BLaER1 treated with 17β-estradiol and CSF1 and Interleukin-3, amounts not matched to agents 10 nM and 100 nM (cell line): ENCODE measurements around the gene CASZ1.

Experiments used
- H3K27ac ChIP-seq, 11 experiments: shearing (Covaris generic); formaldehyde crosslinking; 2 replicates each; pipeline ENCODE4 v1.8.1; 2022
- H3K27me3 ChIP-seq, 11 experiments: shearing (Covaris generic); formaldehyde crosslinking; 2 replicates each; pipeline ENCODE4 v1.8.1; 2022
- H3K36me3 ChIP-seq, 11 experiments: shearing (Covaris generic); formaldehyde crosslinking; 2 replicates each; pipeline ENCODE4 v1.8.1; 2022
- H3K4me1 ChIP-seq, 10 experiments: shearing (Covaris generic); formaldehyde crosslinking; 2 replicates each; pipeline ENCODE4 v1.8.1; 2022
- H3K4me2 ChIP-seq, 11 experiments: shearing (Covaris generic); formaldehyde crosslinking; 2 replicates each; pipeline ENCODE4 v1.8.1; 2022
- H3K4me3 ChIP-seq, 10 experiments: shearing (Covaris generic); formaldehyde crosslinking; 2 replicates each; pipeline ENCODE4 v1.8.1; 2022
- H3K9ac ChIP-seq, 11 experiments: shearing (Covaris generic); formaldehyde crosslinking; 2 replicates each; pipeline ENCODE4 v1.8.1; 2022
- H3K9me3 ChIP-seq, 11 experiments: shearing (Covaris generic); formaldehyde crosslinking; replicated peaks in 1 of 11; 2 replicates each; pipeline ENCODE4 v1.8.1; 2022
- H4K20me1 ChIP-seq, 11 experiments: shearing (Covaris generic); formaldehyde crosslinking; 2 replicates each; pipeline ENCODE4 v1.8.1; 2022
- Cebpa-rat ChIP-seq, 11 experiments: shearing (Covaris generic); IDR thresholded peaks; 2 replicates each; pipeline ENCODE4 v1.8.1; 2022

Gene CASZ1

GRCh38 chr1:10765304-10765703 lies 31.1 kb downstream of the CASZ1 start:
- H3K27ac ChIP-seq = no peak overlapping the region
- H3K4me2 ChIP-seq = no peak overlapping the region
- H4K20me1 ChIP-seq = peaks cover 0 to 5% (median 0%) of the 10 kb centered on the region in 11 experiments; a peak in 3 of 22 replicates
- H3K36me3 ChIP-seq = no peaks in the 10 kb centered on the region
- H3K4me3 ChIP-seq = no peak overlapping the region
- no peaks in the 10 kb centered on the region for H3K27me3 ChIP-seq
- H3K9ac ChIP-seq = no peak overlapping the region
- H3K9me3 ChIP-seq = no peaks in the 10 kb centered on the region
- H3K4me1 ChIP-seq = peaks cover 0 to 5% (median 0%) of the 10 kb centered on the region in 10 experiments; a peak in 2 of 20 replicates
- TF ChIP-seq Cebpa-rat (IDR thresholded peaks at IDR 0.05) = no peak

GRCh38 chr1:10764296-10764798 lies 32.1 kb downstream of the CASZ1 start:
- peaks cover 0 to 5% (median 0%) of the 10 kb centered on the region in 11 experiments; a peak in 3 of 22 replicates for H4K20me1 ChIP-seq
- H3K27ac ChIP-seq = no peak overlapping the region
- H3K27me3 ChIP-seq = no peaks in the 10 kb centered on the region
- H3K4me3 ChIP-seq = no peak overlapping the region
- H3K9ac ChIP-seq = no peak overlapping the region
- H3K36me3 ChIP-seq = no peaks in the 10 kb centered on the region
- no peak overlapping the region for H3K4me2 ChIP-seq
- no peaks in the 10 kb centered on the region for H3K9me3 ChIP-seq
- TF ChIP-seq Cebpa-rat (IDR thresholded peaks at IDR 0.05) = no peak
- H3K4me1 ChIP-seq = peaks cover 0 to 9% (median 0%) of the 10 kb centered on the region in 10 experiments; a peak in 4 of 20 replicates

DNA sequence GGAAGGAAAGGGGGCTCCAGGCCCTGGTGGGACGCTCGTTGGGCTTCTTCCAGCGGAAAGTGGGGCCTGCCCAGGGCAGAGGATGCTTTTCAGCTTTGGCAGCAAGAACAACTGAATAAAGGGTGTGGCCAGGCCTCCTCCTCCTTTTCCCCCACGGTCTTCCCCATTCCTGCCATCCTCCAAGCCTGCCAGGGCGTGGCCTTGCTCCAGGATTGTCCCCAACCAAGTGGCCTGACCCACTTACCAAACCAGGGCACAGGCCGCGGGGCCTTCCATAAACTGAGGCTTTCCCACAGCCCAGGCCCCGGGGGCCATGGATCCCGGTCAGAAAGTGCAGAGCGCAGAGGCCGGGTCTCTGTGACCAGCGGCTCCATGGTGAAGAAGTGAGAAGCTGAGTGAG lies 33.6 kb downstream of the CASZ1 start:
- Histone ChIP-seq H3K4me1 (peaks cover 0 to 14% (median under 1%) of the 10 kb centered on the region in 10 experiments; a peak in 10 of 20 replicates), H3K4me2 (no peak overlapping the region), H3K9ac (no peak overlapping the region), H3K4me3 (no peak overlapping the region), H4K20me1 (peaks cover 0 to 5% (median 0%) of the 10 kb centered on the region in 11 experiments; a peak in 3 of 22 replicates), H3K27ac (no peak overlapping the region), H3K9me3 (no peaks in the 10 kb centered on the region), H3K36me3 (no peaks in the 10 kb centered on the region), H3K27me3 (no peaks in the 10 kb centered on the region)
- TF ChIP-seq Cebpa-rat (IDR thresholded peaks at IDR 0.05) = no peak

- no peak for TF ChIP-seq Cebpa-rat (IDR thresholded peaks at IDR 0.05)
- H4K20me1 ChIP-seq = peaks cover 0 to 5% (median 0%) of the 10 kb centered on the region in 11 experiments; a peak in 3 of 22 replicates
- H3K36me3 ChIP-seq = no peaks in the 10 kb centered on the region
- H3K4me3 ChIP-seq = no peak overlapping the region
- peaks cover 0 to 14% (median 2%) of the 10 kb centered on the region in 10 experiments; a peak in 10 of 20 replicates for H3K4me1 ChIP-seq
- no peak overlapping the region for H3K27ac ChIP-seq
- H3K9me3 ChIP-seq = no peaks in the 10 kb centered on the region
- no peak overlapping the region for H3K9ac ChIP-seq
- no peaks in the 10 kb centered on the region for H3K27me3 ChIP-seq
- no peak overlapping the region; a peak in 1 of 22 replicates for H3K4me2 ChIP-seq
Measured at GRCh38 chr1:10762153-10762523, 34.3 kb downstream of the CASZ1 start.

- H3K4me3 ChIP-seq = no peak overlapping the region
- peaks cover under 1 to 15% (median 5%) of the 10 kb centered on the region in 10 experiments; a peak in 17 of 20 replicates for H3K4me1 ChIP-seq
- no peaks in the 10 kb centered on the region for H3K9me3 ChIP-seq
- no peak overlapping the region for H3K27ac ChIP-seq
- peak overlapping the region in 2 of 11 experiments; percentile 10 to 20; a peak in 4 of 22 replicates for H3K4me2 ChIP-seq
- no peaks in the 10 kb centered on the region for H3K27me3 ChIP-seq
- H3K36me3 ChIP-seq = no peaks in the 10 kb centered on the region
- peaks cover 0 to 5% (median 0%) of the 10 kb centered on the region in 11 experiments; a peak in 3 of 22 replicates for H4K20me1 ChIP-seq
- no peak overlapping the region for H3K9ac ChIP-seq
- no peak for TF ChIP-seq Cebpa-rat (IDR thresholded peaks at IDR 0.05)
Measured at GRCh38 chr1:10761503-10762152, 34.8 kb downstream of the CASZ1 start.

GRCh38 chr1:10760566-10761502 lies 35.6 kb downstream of the CASZ1 start:
- H3K27me3 ChIP-seq = no peaks in the 10 kb centered on the region

DNA sequence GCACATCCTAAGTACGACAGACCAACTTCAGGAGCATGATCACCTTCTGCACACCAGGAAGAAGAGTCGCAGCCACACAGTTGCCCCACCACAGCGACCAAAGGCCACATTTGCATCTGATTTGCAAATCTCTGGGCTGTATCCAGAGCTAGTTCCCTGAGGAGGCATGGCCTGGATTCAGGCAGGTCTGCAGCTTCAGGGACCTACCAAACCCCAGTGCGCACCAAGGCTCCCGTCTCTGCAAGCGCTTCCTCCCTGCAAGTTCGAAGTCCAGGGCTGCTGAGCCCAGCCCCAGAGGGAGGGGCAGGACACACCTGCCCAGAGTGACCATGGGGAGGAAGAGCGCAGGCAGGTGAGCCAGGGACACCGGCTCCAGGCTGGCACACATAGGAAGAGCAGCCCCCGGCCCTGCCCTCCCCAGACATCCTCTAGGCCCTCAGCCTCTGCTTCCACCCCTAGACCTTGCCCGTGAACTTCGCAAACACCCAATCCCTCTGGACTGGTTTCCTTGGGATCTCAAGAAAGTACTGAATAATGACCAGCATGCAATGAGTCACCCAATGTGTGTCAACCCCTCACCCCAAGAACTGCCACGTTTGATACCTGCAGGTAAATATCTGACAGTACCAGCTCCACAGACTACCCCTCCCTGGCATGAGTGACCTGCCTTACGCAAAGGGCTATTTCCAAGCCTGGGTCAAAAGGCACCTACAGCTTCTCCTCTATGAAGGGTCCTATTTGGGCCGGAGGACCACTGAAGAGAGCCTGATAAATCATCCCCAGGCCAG lies 36.8 kb downstream of the CASZ1 start:
- peak overlapping the region in 1 of 11 experiments; percentile 18; a peak in 2 of 22 replicates for H3K4me2 ChIP-seq
- no peaks in the 10 kb centered on the region for H3K27me3 ChIP-seq
- no peaks in the 10 kb centered on the region for H3K36me3 ChIP-seq
- H3K27ac ChIP-seq = no peak overlapping the region
- H3K4me1 ChIP-seq = peaks cover 19 to 36% (median 23%) of the 10 kb centered on the region in 10 experiments
- no peaks in the 10 kb centered on the region for H3K9me3 ChIP-seq
- H4K20me1 ChIP-seq = peaks cover 0 to 6% (median 0%) of the 10 kb centered on the region in 11 experiments; a peak in 6 of 22 replicates
- no peak overlapping the region for H3K9ac ChIP-seq
- TF ChIP-seq Cebpa-rat (IDR thresholded peaks at IDR 0.05) = no peak
- no peak overlapping the region for H3K4me3 ChIP-seq

More at GRCh38 chr1:10760566-10761502, 35.6 kb downstream of the CASZ1 start:
- H3K27ac ChIP-seq = no peak overlapping the region
- peaks cover 8 to 23% (median 13%) of the 10 kb centered on the region in 10 experiments for H3K4me1 ChIP-seq
- peak overlapping the region in 2 of 11 experiments; percentile 10 to 20; a peak in 3 of 22 replicates for H3K4me2 ChIP-seq
- no peaks in the 10 kb centered on the region for H3K36me3 ChIP-seq
- peaks cover 0 to 6% (median 0%) of the 10 kb centered on the region in 11 experiments; a peak in 5 of 22 replicates for H4K20me1 ChIP-seq
- no peaks in the 10 kb centered on the region for H3K9me3 ChIP-seq
- no peak for TF ChIP-seq Cebpa-rat (IDR thresholded peaks at IDR 0.05)
- H3K4me3 ChIP-seq = no peak overlapping the region
- H3K9ac ChIP-seq = no peak overlapping the region

- Histone ChIP-seq H3K36me3 (no peaks in the 10 kb centered on the region), H4K20me1 (peaks cover 0 to 6% (median 0%) of the 10 kb centered on the region in 11 experiments; a peak in 6 of 22 replicates), H3K9ac (0 out of 22 replicates have a peak overlapping the region, but pooled peaks of 1 of the 11 experiments have one; percentile 37), H3K4me1 (peaks cover 19 to 40% (median 25%) of the 10 kb centered on the region in 10 experiments), H3K9me3 (no peaks in the 10 kb centered on the region), H3K4me3 (no peak overlapping the region), H3K4me2 (peak overlapping the region in 8 of 11 experiments; percentile 56 to 77 (median 68); a peak in 13 of 22 replicates), H3K27me3 (no peaks in the 10 kb centered on the region), H3K27ac (no peak overlapping the region)
- no peak for TF ChIP-seq Cebpa-rat (IDR thresholded peaks at IDR 0.05)
Measured at GRCh38 chr1:10756842-10757241, 39.6 kb downstream of the CASZ1 start.
